Muscle layer of duodenum (tissue), 2 donors: ENCODE data around the gene CCNA1.
A peak's percentile ranks its signal among the peaks of the same experiment; 100 is the strongest.

ENCODE experiments used
- H3K27ac ChIP-seq: one replicate; pipeline ENCODE4 v1.7.0; 2013; ENCODE audit warnings: mild to moderate bottlenecking, low read length
- H3K27me3 ChIP-seq: one replicate; pipeline ENCODE4 v1.7.0; 2013; ENCODE audit warnings: low read depth, mild to moderate bottlenecking, control low read depth, low read length
- H3K36me3 ChIP-seq, 2 donors: one replicate each; pipeline ENCODE4 v1.7.0; 2013; ENCODE audit warnings: low read length in 2 of 2, control low read depth in 1 of 2, mild to moderate bottlenecking in 1 of 2; ENCODE audit not compliant: insufficient read depth in 2 of 2, control insufficient read depth in 1 of 2
- H3K4me1 ChIP-seq, 2 donors: one replicate each; pipeline ENCODE4 v1.7.0; 2013; ENCODE audit warnings: low read length in 2 of 2, mild to moderate bottlenecking in 2 of 2, control low read depth in 1 of 2, moderate library complexity in 1 of 2; ENCODE audit not compliant: insufficient read depth in 2 of 2, control insufficient read depth in 1 of 2
- H3K4me3 ChIP-seq, 2 donors: one replicate each; pipeline ENCODE4 v1.7.0; 2013; ENCODE audit warnings: low read length in 2 of 2, low read depth in 1 of 2, mild to moderate bottlenecking in 1 of 2
- H3K9me3 ChIP-seq, 2 donors: one replicate each; pipeline ENCODE4 v1.7.0; 2013; ENCODE audit warnings: low read length in 2 of 2, control low read depth in 1 of 2, mild to moderate bottlenecking in 1 of 2; ENCODE audit not compliant: control insufficient read depth in 1 of 2
- donor health status: healthy.

The CCNA1 gene

DNA sequence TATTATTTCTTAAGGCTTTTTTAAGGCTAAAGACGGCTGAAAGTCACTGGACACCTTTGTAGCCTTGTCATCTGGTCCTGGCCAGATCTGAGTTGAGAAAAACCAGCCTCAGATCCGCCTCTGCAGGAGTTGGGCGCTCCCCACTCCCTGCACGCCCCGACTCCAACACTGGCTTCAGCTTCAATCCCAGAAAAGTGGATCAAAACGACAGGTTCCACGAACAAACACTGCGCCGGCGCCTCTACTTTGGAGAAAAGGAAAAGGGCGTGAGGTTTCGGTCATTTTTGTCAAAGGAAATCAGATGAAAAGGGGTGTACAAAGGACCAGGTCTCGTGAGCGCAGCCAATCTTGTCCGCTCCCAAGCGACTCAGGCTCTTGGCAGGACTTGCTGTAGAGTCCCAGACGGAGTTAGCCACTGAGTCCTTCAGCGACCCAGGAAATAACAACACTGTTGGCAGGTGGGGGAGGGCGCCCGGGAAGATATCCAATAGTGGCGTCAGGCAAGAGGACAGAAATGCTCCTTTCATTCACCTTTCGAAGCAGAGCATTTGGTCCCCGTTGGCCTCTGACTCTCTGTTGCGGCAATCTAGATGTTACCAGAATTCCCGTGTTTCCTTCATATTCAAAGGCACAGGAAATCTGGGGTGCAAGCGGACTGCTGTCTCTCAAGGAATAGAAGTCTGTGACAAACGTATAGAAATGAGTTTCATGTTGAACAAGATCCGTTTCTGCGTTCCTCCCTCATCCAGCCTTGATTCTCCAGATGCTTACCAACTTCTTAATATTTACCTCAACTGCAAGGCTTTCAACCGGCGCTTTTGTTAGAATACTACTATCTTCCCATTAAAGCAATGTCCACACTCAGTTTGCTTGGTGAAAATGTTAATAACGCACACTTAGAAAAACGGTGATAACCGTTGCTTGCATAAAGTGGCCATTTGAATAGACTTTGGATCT, 1.8 kb upstream of the CCNA1 start:
- peaks cover 0 to 4% of the 10 kb centered on the region in 2 donors for H3K9me3 ChIP-seq
- no peaks in the 10 kb centered on the region for H3K36me3 ChIP-seq
- no peak overlapping the region for H3K27ac ChIP-seq
- H3K27me3 ChIP-seq, result peaks cover 31% of the 10 kb centered on the region
- peaks cover 0 to 33% of the 10 kb centered on the region in 2 donors for H3K4me1 ChIP-seq
- H3K4me3 ChIP-seq, result peak overlapping the region in 1 of 2 donors; percentile 80

DNA sequence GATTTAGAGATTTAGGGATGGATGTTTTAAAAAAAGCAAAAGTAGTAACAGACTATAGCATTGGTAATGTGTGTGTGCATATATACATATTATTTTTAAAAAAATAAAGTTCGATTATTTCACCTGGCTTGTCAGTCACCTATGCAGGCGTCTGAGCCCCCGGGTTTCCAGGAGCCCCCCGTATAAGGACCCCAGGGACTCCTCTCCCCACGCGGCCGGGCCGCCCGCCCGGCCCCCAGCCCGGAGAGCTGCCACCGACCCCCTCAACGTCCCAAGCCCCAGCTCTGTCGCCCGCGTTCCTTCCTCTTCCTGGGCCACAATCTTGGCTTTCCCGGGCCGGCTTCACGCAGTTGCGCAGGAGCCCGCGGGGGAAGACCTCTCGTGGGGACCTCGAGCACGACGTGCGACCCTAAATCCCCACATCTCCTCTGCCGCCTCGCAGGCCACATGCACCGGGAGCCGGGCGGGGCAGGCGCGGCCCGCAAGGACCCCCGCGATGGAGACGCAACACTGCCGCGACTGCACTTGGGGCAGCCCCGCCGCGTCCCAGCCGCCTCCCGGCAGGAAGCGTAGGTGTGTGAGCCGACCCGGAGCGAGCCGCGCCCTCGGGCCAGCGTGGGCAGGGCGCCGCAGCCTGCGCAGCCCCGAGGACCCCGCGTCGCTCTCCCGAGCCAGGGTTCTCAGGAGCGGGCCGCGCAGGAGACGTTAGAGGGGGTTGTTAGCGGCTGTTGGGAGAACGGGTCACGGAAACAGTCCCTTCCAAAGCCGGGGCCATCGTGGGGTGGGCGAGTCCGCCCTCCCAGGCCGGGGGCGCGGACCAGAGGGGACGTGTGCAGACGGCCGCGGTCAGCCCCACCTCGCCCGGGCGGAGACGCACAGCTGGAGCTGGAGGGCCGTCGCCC, 840 bp upstream of the CCNA1 start:
- H3K4me1 ChIP-seq, result peaks cover 0 to 33% of the 10 kb centered on the region in 2 donors
- no peaks in the 10 kb centered on the region for H3K9me3 ChIP-seq
- peak overlapping the region; percentile 44 to 80 for H3K4me3 ChIP-seq
- H3K27me3 ChIP-seq, result peaks cover 31% of the 10 kb centered on the region
- no peaks in the 10 kb centered on the region for H3K36me3 ChIP-seq
- H3K27ac ChIP-seq, result no peak overlapping the region

DNA sequence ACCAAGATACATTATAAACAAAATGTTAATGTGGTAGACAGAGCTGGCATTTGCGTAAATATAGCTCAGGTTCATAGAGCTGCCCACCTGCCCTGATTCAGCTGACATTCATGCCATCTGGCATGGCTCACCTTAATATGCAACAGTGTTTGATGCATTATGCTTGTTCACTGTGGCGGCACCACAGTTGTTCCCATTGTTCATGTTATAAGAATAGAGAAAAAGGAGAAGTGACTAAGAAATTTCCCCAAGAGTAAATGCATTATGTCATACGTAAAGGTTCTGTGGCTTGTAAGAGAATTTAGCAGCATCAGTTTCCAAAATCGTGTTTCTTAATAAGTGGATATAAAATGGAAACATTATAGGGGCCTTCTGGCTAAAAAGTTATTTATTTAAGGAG, 4.5 kb downstream of the CCNA1 start:
- H3K36me3 ChIP-seq, result no peaks in the 10 kb centered on the region
- H3K9me3 ChIP-seq, result no peaks in the 10 kb centered on the region
- H3K27ac ChIP-seq, result no peak overlapping the region

DNA sequence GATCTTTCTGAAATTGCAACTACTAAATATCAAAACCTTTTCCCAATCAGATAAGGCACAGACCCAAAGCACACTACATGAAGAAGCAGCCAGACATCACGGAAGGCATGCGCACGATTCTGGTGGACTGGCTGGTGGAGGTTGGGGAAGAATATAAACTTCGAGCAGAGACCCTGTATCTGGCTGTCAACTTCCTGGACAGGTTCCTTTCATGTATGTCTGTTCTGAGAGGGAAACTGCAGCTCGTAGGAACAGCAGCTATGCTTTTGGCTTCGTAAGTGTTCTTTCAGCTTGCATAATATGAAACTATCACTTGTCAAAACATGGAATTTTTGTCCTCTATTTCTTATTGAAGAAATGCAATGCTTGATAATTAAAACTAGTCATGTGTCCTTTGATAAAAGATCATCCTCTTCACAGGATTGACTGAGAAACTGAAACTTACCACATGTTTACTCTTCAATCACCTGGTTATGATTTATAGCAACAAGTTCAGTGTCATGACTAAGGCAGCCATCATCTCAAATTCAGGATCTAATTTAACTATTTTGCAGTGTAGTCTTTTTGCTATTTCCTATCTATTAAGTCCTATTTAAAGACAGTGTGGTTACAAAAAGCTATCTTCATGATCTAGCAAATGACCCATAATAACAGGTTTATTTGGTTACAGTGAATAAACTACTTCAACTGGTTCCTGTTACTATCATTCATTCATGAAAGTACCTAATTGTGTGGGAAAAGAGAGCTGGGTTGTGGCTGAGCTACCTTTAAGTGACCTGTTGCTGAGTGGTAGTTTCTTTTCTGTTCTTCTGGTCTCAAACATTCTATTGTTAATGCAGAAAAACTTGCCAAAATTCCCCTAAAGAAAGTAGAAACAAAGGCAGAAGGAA, 6.5 kb downstream of the CCNA1 start:
- Histone ChIP-seq H3K36me3 (no peaks in the 10 kb centered on the region), H3K9me3 (no peaks in the 10 kb centered on the region), H3K27ac (no peak overlapping the region), H3K4me1 (no peaks in the 10 kb centered on the region), H3K27me3 (no peaks in the 10 kb centered on the region), H3K4me3 (no peak overlapping the region)

More for the DNA sequence above, 4.5 kb downstream of the CCNA1 start:
- H3K27me3 ChIP-seq, result peaks cover 7% of the 10 kb centered on the region
- no peak overlapping the region for H3K4me3 ChIP-seq
- H3K4me1 ChIP-seq, result peaks cover 0 to 12% of the 10 kb centered on the region in 2 donors

DNA sequence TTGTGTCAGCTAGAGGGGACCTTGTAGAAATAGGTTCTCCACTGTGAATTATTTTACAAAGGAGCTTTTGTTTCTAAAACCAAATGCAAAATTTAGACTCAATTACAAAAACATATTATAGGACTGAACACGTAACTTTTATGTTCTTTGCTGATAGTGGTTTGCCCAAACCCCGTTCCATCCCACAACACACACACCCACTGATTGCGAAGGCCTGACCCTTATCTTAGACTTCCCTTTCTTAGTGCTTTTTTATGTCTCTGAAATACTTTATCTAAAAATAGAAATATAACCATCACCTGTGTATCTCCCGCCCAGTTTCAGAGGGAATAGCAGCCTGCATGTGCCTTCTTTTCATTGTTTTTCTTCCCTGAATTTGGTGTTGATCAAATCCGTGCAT, 13.0 kb downstream of the CCNA1 start:
- H3K4me1 ChIP-seq, result no peaks in the 10 kb centered on the region
- H3K27ac ChIP-seq, result no peak overlapping the region
- H3K36me3 ChIP-seq, result no peaks in the 10 kb centered on the region
- no peaks in the 10 kb centered on the region for H3K27me3 ChIP-seq
- H3K9me3 ChIP-seq, result no peaks in the 10 kb centered on the region
- H3K4me3 ChIP-seq, result no peak overlapping the region

DNA sequence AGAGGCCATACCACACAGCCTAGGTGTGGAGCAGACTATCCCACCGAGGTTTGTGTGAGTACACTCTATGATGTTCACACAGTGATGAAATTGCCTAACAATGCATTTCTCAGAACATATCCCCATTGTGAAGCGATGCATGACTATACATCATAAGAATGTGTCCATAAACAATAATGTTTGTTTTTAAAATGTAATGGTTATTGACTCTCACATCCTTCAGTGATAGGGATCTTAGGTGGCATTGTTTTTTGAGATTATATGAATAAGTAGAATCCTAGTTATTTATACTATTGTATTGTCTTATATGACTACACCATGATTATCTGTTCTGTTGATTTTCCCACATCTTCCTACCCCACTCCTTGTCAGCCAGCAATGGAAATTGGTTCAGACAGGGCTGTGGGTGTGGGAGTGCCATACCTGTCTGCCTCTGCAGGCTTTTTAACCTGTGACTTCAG, 13.6 kb downstream of the CCNA1 start:
- Histone ChIP-seq H3K4me3 (no peak overlapping the region), H3K27me3 (no peaks in the 10 kb centered on the region), H3K9me3 (no peaks in the 10 kb centered on the region), H3K4me1 (no peaks in the 10 kb centered on the region), H3K36me3 (no peaks in the 10 kb centered on the region), H3K27ac (no peak overlapping the region)

DNA sequence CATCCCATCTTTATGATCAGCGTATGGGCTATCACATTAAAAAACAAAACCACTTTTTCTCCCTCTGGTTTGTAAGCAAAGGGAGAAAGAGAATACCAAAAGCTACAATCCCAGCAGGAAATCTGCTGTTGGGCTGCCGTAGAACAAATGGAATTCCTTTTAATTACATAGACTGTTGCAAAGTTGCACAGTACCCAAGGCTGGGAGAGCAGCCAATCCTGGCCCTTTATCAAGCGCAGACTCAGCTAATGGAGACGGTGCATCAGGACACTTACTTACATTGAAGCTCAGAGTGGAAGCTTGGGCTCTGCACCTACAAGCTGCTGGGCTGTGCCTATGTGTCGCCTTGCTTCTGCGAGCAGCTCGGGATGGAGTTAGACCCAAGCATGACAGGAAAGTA, 15.2 kb downstream of the CCNA1 start:
- Histone ChIP-seq H3K36me3 (no peaks in the 10 kb centered on the region), H3K9me3 (no peaks in the 10 kb centered on the region), H3K27ac (no peak overlapping the region), H3K4me3 (no peak overlapping the region), H3K27me3 (no peaks in the 10 kb centered on the region), H3K4me1 (no peaks in the 10 kb centered on the region)

DNA sequence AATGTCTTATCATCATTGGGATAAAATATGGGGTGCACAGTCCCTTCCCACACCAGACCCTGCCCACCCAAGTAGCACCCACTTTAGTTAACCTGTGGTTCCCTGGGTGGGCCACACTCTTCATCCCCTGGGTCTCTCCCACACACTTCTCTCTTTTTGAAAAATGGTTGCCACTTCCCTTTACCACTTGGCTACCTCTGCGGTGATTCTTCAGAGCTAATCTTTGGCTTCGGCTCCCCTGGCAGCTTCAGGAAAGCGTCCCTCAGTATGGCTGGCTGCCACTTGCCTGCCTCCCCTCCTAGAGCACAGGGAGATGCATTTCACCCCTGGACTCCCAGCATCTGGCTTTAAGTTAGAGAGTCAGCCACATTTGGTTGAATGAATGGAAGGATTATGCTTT, 18.2 kb downstream of the CCNA1 start:
- Histone ChIP-seq H3K27ac (no peak overlapping the region), H3K36me3 (no peaks in the 10 kb centered on the region), H3K27me3 (no peaks in the 10 kb centered on the region), H3K9me3 (no peaks in the 10 kb centered on the region), H3K4me3 (no peak overlapping the region), H3K4me1 (no peaks in the 10 kb centered on the region)

DNA sequence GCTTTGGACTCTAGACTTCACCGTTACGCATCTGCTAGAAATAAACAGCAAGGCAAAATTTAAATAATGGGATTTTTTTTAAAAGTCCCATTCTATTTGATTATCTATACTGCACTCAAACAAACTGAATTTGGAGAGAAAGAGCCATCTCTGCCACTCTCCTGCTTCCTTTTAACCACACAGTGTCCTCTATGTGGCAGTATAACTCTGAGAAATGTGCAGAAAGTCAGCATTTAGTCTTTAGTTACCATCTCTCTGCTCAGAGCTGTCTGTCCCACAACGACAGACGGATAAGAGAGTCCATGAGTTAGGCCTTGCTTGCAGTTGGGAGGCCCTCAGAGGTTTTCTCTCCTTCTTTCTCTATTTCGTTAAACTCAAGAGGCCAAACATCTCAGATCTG, 21.2 kb downstream of the CCNA1 start:
- Histone ChIP-seq H3K4me3 (no peak overlapping the region), H3K27me3 (no peaks in the 10 kb centered on the region), H3K27ac (no peak overlapping the region), H3K36me3 (no peaks in the 10 kb centered on the region), H3K9me3 (no peaks in the 10 kb centered on the region), H3K4me1 (no peaks in the 10 kb centered on the region)

DNA sequence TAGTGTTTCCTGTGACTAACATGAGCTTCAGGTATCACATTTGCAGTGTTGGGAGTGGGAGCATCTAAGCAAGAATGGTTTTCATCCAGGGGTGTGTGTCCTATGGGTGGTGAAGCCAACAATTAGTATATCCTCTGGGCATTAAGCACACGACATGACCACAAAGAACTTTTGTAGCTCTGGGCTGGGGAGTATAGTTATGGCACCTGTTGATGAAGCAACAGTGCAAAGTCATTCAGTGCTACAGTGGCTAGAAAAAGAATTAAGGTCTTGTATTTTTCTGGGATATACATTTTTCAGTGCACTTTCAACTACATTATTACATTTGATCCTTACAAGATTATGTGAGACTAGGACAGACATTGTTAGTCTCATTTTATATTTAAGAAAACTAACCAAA, 21.8 kb downstream of the CCNA1 start:
- no peaks in the 10 kb centered on the region for H3K9me3 ChIP-seq
- no peaks in the 10 kb centered on the region for H3K27me3 ChIP-seq
- no peak overlapping the region for H3K27ac ChIP-seq
- no peaks in the 10 kb centered on the region for H3K36me3 ChIP-seq
- H3K4me1 ChIP-seq, result no peaks in the 10 kb centered on the region
- no peak overlapping the region for H3K4me3 ChIP-seq
